LNCAP (cell line): ENCODE results near the gene STAG1.

Experiments used
- TF ChIP-seq, protein P1 (sequence below): fragments of 450-650 bp; IDR thresholded peaks from 2 replicates; pipeline ENCODE4 v1.5.1; 2017; ENCODE audit warnings: mild to moderate bottlenecking

Gene STAG1

DNA sequence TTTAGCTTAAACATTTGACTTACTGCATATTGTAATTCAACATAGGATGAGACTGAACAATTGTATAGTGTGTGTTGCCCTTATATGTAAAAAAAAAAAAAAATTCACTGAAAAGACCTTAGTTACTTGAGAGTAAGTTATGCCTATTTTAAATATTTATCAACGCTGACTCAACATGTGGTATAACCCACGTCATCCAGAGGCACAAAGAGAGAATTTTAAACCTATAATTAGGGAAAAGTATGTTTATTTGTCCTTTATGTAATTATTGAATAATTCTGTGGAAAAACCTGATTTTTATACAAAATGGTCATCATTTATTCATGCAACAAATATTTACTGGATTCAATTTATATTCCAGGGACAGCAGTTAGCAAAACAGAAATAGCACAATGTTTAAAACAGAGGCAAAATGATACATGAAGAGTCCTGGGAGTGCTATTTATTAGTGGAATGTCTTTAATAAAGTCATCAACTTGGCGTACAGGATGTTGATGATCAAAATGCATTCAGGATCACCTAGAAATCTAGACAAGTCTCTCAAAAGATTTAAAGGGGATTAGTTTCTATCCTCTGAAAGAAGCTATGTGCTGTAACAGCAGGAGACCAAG lies 278.4 kb downstream of the STAG1 start:
- TF ChIP-seq, protein P1, sequence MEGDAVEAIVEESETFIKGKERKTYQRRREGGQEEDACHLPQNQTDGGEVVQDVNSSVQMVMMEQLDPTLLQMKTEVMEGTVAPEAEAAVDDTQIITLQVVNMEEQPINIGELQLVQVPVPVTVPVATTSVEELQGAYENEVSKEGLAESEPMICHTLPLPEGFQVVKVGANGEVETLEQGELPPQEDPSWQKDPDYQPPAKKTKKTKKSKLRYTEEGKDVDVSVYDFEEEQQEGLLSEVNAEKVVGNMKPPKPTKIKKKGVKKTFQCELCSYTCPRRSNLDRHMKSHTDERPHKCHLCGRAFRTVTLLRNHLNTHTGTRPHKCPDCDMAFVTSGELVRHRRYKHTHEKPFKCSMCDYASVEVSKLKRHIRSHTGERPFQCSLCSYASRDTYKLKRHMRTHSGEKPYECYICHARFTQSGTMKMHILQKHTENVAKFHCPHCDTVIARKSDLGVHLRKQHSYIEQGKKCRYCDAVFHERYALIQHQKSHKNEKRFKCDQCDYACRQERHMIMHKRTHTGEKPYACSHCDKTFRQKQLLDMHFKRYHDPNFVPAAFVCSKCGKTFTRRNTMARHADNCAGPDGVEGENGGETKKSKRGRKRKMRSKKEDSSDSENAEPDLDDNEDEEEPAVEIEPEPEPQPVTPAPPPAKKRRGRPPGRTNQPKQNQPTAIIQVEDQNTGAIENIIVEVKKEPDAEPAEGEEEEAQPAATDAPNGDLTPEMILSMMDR, result no peak

DNA sequence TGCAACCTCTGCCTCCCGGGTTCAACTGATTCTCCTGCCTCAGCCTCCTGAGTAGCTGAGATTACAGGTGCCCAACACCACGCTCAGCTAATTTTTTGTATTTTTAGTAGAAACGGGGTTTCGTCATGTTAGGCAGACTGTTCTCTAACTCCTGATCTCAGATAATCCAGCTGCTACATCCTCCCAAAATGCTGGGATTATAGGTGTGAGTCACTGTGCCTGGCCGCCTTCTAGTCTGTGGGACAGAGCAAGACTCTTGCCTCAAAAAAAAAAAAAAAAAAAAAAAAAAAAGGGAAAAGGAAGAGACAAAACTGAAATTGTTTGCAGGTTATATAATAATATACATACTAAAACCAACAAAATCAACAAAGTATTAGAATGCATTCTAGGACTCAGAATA lies 286.9 kb downstream of the STAG1 start:
- TF ChIP-seq, protein P1, result no peak

DNA sequence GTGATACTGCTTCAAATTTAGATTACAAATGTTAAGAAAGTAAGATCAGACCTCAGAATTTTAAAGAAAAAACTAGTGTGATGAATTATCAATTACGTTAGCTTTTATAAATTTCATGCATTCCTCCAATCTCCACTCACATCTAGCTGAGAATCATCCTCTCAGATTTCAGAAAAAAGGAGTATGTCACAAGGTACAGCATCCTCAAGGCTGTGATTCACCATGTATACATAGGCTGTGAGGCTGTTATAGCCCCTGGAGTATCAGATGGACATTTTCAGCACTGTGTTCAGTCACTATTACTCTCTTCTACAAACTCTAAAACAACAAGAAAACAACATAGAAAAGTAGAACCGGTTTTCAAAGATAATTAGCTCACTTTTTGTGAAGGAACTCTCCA lies 287.7 kb downstream of the STAG1 start:
- TF ChIP-seq, protein P1, result no peak

DNA sequence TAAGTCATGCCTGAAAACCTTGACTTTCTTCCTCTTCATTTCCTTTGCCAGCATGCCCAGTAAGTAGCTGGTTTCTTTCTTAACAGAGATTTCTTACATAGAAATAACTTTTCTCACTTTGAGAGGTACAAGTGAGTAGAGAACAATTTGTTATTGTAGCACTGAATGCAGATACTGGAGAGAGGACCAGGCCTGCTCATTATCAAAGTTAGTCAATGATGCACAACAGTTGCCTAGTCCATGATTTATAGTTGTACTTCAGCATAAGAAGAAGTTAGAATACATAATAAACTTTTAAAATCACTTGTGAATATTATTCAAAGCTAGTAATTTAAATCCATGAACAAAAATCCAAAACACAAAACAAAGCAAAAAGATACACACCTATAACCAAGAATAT lies 289.0 kb downstream of the STAG1 start:
- TF ChIP-seq, protein P1, result no peak

DNA sequence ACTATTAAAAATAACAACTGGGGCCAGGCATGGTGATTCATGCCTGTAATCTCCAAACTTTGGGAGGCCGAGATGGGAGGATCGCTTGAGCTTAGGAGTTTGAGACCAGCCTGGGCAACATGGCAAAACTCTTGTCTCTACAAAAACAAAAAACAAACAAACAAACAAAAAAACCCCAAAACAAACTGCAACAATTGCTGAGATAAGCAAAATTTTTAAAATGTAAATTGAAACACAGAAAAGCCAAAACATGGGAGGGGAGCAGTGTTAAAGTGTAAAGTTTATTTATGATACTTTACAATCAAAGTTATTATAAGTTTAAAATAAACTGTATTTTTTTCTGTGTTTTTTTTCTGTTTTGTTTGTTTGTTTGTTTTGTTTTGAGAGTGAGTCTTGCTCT lies 294.4 kb downstream of the STAG1 start:
- TF ChIP-seq, protein P1, result no peak

DNA sequence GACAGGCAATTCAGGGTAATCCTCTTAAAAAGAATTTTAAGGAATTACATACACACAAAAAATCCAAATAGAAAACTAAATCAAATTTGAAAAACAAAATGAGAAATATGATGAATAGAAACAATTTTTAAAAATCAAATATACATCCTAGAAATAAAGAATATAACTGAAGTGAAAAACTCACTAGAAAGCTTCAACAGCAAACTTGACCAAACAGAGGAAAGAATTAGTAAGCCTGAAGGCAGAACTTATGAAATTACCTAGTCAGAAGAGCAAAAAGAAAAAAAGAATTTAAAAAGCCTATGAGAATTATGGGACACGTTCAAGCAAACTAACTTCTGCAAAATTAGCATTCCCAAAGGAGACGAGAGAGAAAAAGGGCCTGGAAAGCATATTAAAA lies 296.0 kb downstream of the STAG1 start:
- TF ChIP-seq, protein P1, result no peak

DNA sequence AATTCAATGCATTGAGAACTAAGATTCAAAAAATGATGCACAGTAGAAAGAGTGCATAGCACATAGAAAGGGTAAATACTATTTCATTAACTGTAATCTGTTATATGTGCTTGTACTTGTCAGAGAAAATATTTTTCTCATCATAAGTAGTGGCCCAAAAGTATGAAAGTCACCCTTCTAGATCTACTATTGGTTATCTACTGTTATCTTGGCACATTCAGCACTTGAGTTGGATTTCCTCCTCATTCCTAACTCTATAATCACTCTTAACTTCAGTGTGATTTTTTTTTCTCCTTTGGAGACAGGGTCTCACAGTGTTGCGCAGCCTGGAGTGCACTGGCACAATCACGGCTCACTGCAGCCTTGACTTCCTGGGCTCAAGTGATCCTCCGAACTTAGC lies 307.6 kb downstream of the STAG1 start:
- TF ChIP-seq, protein P1, result no peak

DNA sequence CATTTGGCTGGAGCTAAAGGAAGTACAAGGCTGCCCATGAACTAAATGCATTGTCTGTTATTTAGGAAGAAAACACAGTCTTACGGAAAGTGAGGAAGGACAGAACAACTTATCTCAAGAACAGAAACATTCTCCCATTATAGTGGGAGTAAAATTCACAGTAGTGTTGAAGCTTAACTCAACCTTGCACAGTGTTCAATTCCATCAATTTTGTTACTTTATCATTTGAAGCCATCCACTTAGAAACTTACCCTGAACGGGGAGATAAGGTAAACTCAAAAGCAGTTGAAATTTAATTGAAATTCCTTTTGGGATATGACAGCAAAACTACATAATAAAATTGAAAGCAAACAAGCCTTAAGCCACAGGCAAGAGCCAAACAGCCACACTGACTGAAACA lies 315.1 kb downstream of the STAG1 start:
- TF ChIP-seq, protein P1, result no peak
